ENCODE results near the gene KLHL35.

GRCh38 chr11:75439495-75440120 is 6.6 kb upstream of the KLHL35 start:
- no peak for TF ChIP-seq POLR2AphosphoS5 (IDR thresholded peaks at IDR 0.05)
- TF ChIP-seq, protein P1, sequence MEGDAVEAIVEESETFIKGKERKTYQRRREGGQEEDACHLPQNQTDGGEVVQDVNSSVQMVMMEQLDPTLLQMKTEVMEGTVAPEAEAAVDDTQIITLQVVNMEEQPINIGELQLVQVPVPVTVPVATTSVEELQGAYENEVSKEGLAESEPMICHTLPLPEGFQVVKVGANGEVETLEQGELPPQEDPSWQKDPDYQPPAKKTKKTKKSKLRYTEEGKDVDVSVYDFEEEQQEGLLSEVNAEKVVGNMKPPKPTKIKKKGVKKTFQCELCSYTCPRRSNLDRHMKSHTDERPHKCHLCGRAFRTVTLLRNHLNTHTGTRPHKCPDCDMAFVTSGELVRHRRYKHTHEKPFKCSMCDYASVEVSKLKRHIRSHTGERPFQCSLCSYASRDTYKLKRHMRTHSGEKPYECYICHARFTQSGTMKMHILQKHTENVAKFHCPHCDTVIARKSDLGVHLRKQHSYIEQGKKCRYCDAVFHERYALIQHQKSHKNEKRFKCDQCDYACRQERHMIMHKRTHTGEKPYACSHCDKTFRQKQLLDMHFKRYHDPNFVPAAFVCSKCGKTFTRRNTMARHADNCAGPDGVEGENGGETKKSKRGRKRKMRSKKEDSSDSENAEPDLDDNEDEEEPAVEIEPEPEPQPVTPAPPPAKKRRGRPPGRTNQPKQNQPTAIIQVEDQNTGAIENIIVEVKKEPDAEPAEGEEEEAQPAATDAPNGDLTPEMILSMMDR (IDR thresholded peaks at IDR 0.05) = no peak
- no peak for TF ChIP-seq POLR2A (IDR thresholded peaks at IDR 0.05)
